ENCODE results near the gene PXYLP1.

The PXYLP1 gene

GRCh38 chr3:141230293-141230692 is 1.3 kb upstream of the PXYLP1 start:
- no peak for TF ChIP-seq CTCF (IDR thresholded peaks at IDR 0.05; ENCODE audit: unreplicated experiment in 3 of 3)
- no peaks in the 10 kb centered on the region for H3K27me3 Mint-ChIP-seq (ENCODE audit: low read depth)
- peak overlapping the region; percentile 88 to 96 (median 89) for H3K27ac Mint-ChIP-seq
- peaks cover 55% of the 10 kb centered on the region for H3K4me1 Mint-ChIP-seq
- H3K4me3 Mint-ChIP-seq: peak overlapping the region; percentile 78 to 84 (median 82)
- peaks cover 6% of the 10 kb centered on the region for H3K36me3 Mint-ChIP-seq (ENCODE audit: low read depth)
- H3K9me3 Mint-ChIP-seq: peaks cover 10% of the 10 kb centered on the region

GRCh38 chr3:141231952-141232823 is 563 bp downstream of the PXYLP1 start:
- peaks cover 3% of the 10 kb centered on the region for H3K9me3 Mint-ChIP-seq
- H3K27ac Mint-ChIP-seq: peak overlapping the region; percentile 52 to 82 (median 75)
- peaks cover 61% of the 10 kb centered on the region for H3K4me1 Mint-ChIP-seq
- no peak for TF ChIP-seq CTCF (IDR thresholded peaks at IDR 0.05; ENCODE audit: unreplicated experiment in 3 of 3)
- peaks cover 3% of the 10 kb centered on the region for H3K27me3 Mint-ChIP-seq (ENCODE audit: low read depth)
- peak overlapping the region; percentile 87 to 91 (median 88) for H3K4me3 Mint-ChIP-seq
- H3K36me3 Mint-ChIP-seq (ENCODE audit: low read depth): peaks cover 10% of the 10 kb centered on the region

GRCh38 chr3:141233457-141234161 is 2.0 kb downstream of the PXYLP1 start:
- Mint-ChIP-seq H3K36me3 (ENCODE audit: low read depth) (peaks cover 10% of the 10 kb centered on the region), H3K27me3 (ENCODE audit: low read depth) (peaks cover 3% of the 10 kb centered on the region), H3K27ac (peak overlapping the region in 1 of 3 experiments; percentile 41), H3K9me3 (no peaks in the 10 kb centered on the region), H3K4me1 (peaks cover 53% of the 10 kb centered on the region), H3K4me3 (peak overlapping the region; percentile 80 to 88 (median 87))
- TF ChIP-seq CTCF (IDR thresholded peaks at IDR 0.05; ENCODE audit: unreplicated experiment in 3 of 3): no peak

- H3K27ac Mint-ChIP-seq: peak overlapping the region in 1 of 3 experiments; percentile 52
- peaks cover 3% of the 10 kb centered on the region for H3K27me3 Mint-ChIP-seq (ENCODE audit: low read depth)
- no peak for TF ChIP-seq CTCF (IDR thresholded peaks at IDR 0.05; ENCODE audit: unreplicated experiment in 3 of 3)
- H3K9me3 Mint-ChIP-seq: no peaks in the 10 kb centered on the region
- peaks cover 11% of the 10 kb centered on the region for H3K36me3 Mint-ChIP-seq (ENCODE audit: low read depth)
- peaks cover 53% of the 10 kb centered on the region for H3K4me1 Mint-ChIP-seq
- H3K4me3 Mint-ChIP-seq: peak overlapping the region in 2 of 3 experiments; percentile 10 to 80
These were observed 2.7 kb downstream of the PXYLP1 start for GRCh38 chr3:141234283-141234682.

- peaks cover 3% of the 10 kb centered on the region for H3K27me3 Mint-ChIP-seq (ENCODE audit: low read depth)
- peak overlapping the region; percentile 56 to 74 (median 62) for H3K27ac Mint-ChIP-seq
- H3K9me3 Mint-ChIP-seq: no peaks in the 10 kb centered on the region
- peaks cover 15% of the 10 kb centered on the region for H3K36me3 Mint-ChIP-seq (ENCODE audit: low read depth)
- peaks cover 53% of the 10 kb centered on the region for H3K4me1 Mint-ChIP-seq
- H3K4me3 Mint-ChIP-seq: peak overlapping the region in 1 of 3 experiments; percentile 23
- TF ChIP-seq CTCF (IDR thresholded peaks at IDR 0.05; ENCODE audit: unreplicated experiment in 3 of 3): peak in 1 of 3 experiments; percentile 16
These were observed 4.1 kb downstream of the PXYLP1 start for GRCh38 chr3:141235661-141236171.

Data from nephron (organoid).